ENCODE results near the gene BRMS1.
"Not testable (repeated sequence)": the region's sequence is repeated elsewhere in the genome, so short reads cannot be mapped to it uniquely, and the experiment has no call there.

Gene BRMS1

GRCh38 chr11:66363187-66363601 lies 18.3 kb upstream of the BRMS1 start:
- no peak for DNase-seq (ENCODE audit: low read depth)

GRCh38 chr11:66362481-66363147 lies 17.7 kb upstream of the BRMS1 start:
- no peak for DNase-seq (ENCODE audit: low read depth)

- no peak for DNase-seq (ENCODE audit: low read depth)
Measured at GRCh38 chr11:66361502-66361941, 16.6 kb upstream of the BRMS1 start.

GRCh38 chr11:66360406-66361073 lies 15.6 kb upstream of the BRMS1 start:
- DNase-seq (ENCODE audit: low read depth), result no peak

- no peak for DNase-seq (ENCODE audit: low read depth)
Measured at GRCh38 chr11:66359662-66360087, 14.8 kb upstream of the BRMS1 start.

GRCh38 chr11:66350560-66351235 lies 5.8 kb upstream of the BRMS1 start:
- not testable (repeated sequence) for DNase-seq (ENCODE audit: low read depth)

- DNase-seq (ENCODE audit: low read depth), result no peak
Measured at GRCh38 chr11:66349084-66349386, 4.1 kb upstream of the BRMS1 start.

GRCh38 chr11:66347425-66348276 lies 2.7 kb upstream of the BRMS1 start, which contains the start of gene B4GAT1:
TSS of gene B4GAT1 (minus strand) at chr11:66347629. CDS start at chr11:66347545, 84 bp downstream.
- peak; percentile 85 for DNase-seq (ENCODE audit: low read depth)

- DNase-seq (ENCODE audit: low read depth), result no peak
Measured at GRCh38 chr11:66346476-66347424, 1.8 kb upstream of the BRMS1 start.

GRCh38 chr11:66345316-66345649 lies 379 bp upstream of the BRMS1 start:
- DNase-seq (ENCODE audit: low read depth), result no peak

- DNase-seq (ENCODE audit: low read depth), result no peak
Measured at GRCh38 chr11:66343176-66343575, 1.7 kb downstream of the BRMS1 start.

GRCh38 chr11:66341502-66342126 lies 3.3 kb downstream of the BRMS1 start:
- no peak for DNase-seq (ENCODE audit: low read depth)

- no peak for DNase-seq (ENCODE audit: low read depth)
Measured at GRCh38 chr11:66340596-66341501, 4.1 kb downstream of the BRMS1 start.

GRCh38 chr11:66339686-66340483 lies 5.0 kb downstream of the BRMS1 start:
- DNase-seq (ENCODE audit: low read depth), result no peak

GRCh38 chr11:66339162-66339675 lies 5.7 kb downstream of the BRMS1 start:
- DNase-seq (ENCODE audit: low read depth), result no peak

- DNase-seq (ENCODE audit: low read depth), result no peak
Measured at GRCh38 chr11:66338276-66339161, 6.4 kb downstream of the BRMS1 start.

- no peak for DNase-seq (ENCODE audit: low read depth)
Measured at GRCh38 chr11:66337103-66337899, 7.6 kb downstream of the BRMS1 start.
